Daoy (cell line): ENCODE measurements around the gene USH2A. TPM values are rescaled to one million over a fixed set of nuclear protein-coding genes. Genes with fewer than 3 reads are reported as not detected.

Experiments
- DNase-seq: peaks from one replicate; pipeline ENCODE4 v3.0.0-alpha.2; 2015; ENCODE audit warnings: low read depth
- total RNA-seq: library from RNA; depleted of rRNA; stranded (reverse); fragments of >200 nt; shearing (Covaris generic); gene quantifications from 2 replicates; pipeline ENCODE4 v1.2.3, GENCODE V29; 2014

USH2A gene
- total RNA-seq, 1 experiment from 2014 or later = under 0.01 TPM

- DNase-seq = no peak
Observed at GRCh38 chr1:215779729-215780128, 643.5 kb downstream of the USH2A start.

GRCh38 chr1:215777370-215777925, 645.8 kb downstream of the USH2A start:
- DNase-seq = no peak

GRCh38 chr1:215776336-215776735, 646.9 kb downstream of the USH2A start:
- no peak for DNase-seq

- no peak for DNase-seq
Observed at GRCh38 chr1:215772151-215772550, 651.1 kb downstream of the USH2A start.

GRCh38 chr1:215768303-215768702, 654.9 kb downstream of the USH2A start:
- DNase-seq = no peak

- DNase-seq = no peak
Observed at GRCh38 chr1:215767761-215768160, 655.5 kb downstream of the USH2A start.

- DNase-seq = no peak
Observed at GRCh38 chr1:215766521-215766920, 656.7 kb downstream of the USH2A start.

- no peak for DNase-seq
Observed at GRCh38 chr1:215765833-215766232, 657.4 kb downstream of the USH2A start.

GRCh38 chr1:215761446-215761845, 661.8 kb downstream of the USH2A start:
- DNase-seq = no peak

- no peak for DNase-seq
Observed at GRCh38 chr1:215754112-215754511, 669.1 kb downstream of the USH2A start.

GRCh38 chr1:215749414-215749813, 673.8 kb downstream of the USH2A start:
- DNase-seq = peak; percentile 54

- DNase-seq = no peak
Observed at GRCh38 chr1:215748431-215748830, 674.8 kb downstream of the USH2A start.

- no peak for DNase-seq
Observed at GRCh38 chr1:215744419-215744818, 678.8 kb downstream of the USH2A start.

GRCh38 chr1:215739025-215739424, 684.2 kb downstream of the USH2A start:
- no peak for DNase-seq

GRCh38 chr1:215731699-215732098, 691.5 kb downstream of the USH2A start:
- no peak for DNase-seq

GRCh38 chr1:215730600-215730999, 692.6 kb downstream of the USH2A start:
- no peak for DNase-seq

- DNase-seq = no peak
Observed at GRCh38 chr1:215728169-215728568, 695.1 kb downstream of the USH2A start.

- no peak for DNase-seq
Observed at GRCh38 chr1:215720126-215720525, 703.1 kb downstream of the USH2A start.

- no peak for DNase-seq
Observed at GRCh38 chr1:215719552-215719951, 703.7 kb downstream of the USH2A start.

- DNase-seq = no peak
Observed at GRCh38 chr1:215718575-215719287, 704.5 kb downstream of the USH2A start.

GRCh38 chr1:215717677-215718426, 705.4 kb downstream of the USH2A start:
- DNase-seq = no peak

GRCh38 chr1:215710899-215711225, 712.4 kb downstream of the USH2A start:
- no peak for DNase-seq
